HL-60 (cell line): ENCODE results near the gene ABI3BP.

ENCODE experiments used
- CTCF ChIP-seq: IDR thresholded peaks from one replicate; pipeline ENCODE4 v1.5.1; 2011; ENCODE audit warnings: low read length, control low read depth, inconsistent platforms; ENCODE audit not compliant: insufficient read depth
- GABPA ChIP-seq: IDR thresholded peaks from 2 replicates; pipeline ENCODE4 v1.6.1; 2012; ENCODE audit warnings: low read depth
- POLR2AphosphoS5 ChIP-seq: IDR thresholded peaks from 2 replicates; pipeline ENCODE4 v1.6.1; 2012; ENCODE audit warnings: low read depth
- REST ChIP-seq: IDR thresholded peaks from 2 replicates; pipeline ENCODE4 v1.6.1; 2012; ENCODE audit warnings: low read depth; ENCODE audit not compliant: insufficient replicate concordance
- SPI1 ChIP-seq: IDR thresholded peaks from 2 replicates; pipeline ENCODE4 v1.6.1; 2012; ENCODE audit warnings: low read depth, mild to moderate bottlenecking, borderline replicate concordance

GRCh38 chr3:100745617-100746016, 247.6 kb downstream of the ABI3BP start:
- TF ChIP-seq CTCF (no peak), REST (no peak), SPI1 (no peak), GABPA (no peak), POLR2AphosphoS5 (no peak)
